Uterus (tissue), 4 donors: Measurements from ENCODE around the gene CCDC40. TPM values are rescaled to one million over a fixed set of nuclear protein-coding genes. Genes with fewer than 3 reads are reported as not detected.
"Not testable (repeated sequence)": the region's sequence is repeated elsewhere in the genome, so short reads cannot be mapped to it uniquely, and the experiment has no call there.

Experiments used
- DNase-seq, 2 donors: peaks; one replicate each; pipeline ENCODE4 v3.0.0-alpha.2; 2019 to 2020
- H3K27ac ChIP-seq, 2 donors: fragments of 200-600 bp; sonication (generic); 1 replicate in 1 of 2; 2 replicates in 1 of 2; pipeline ENCODE4 v1.5.1; 2016 to 2018
- H3K27me3 ChIP-seq, 2 donors: fragments of 200-600 bp; sonication (generic); one replicate each; pipeline ENCODE4 v1.5.1; 2018 to 2019; ENCODE audit warnings: control low read depth in 1 of 2
- H3K36me3 ChIP-seq, 2 donors: fragments of 200-600 bp; sonication (generic); one replicate each; pipeline ENCODE4 v1.5.1; 2019; ENCODE audit warnings: control low read depth in 1 of 2
- H3K4me1 ChIP-seq, 2 donors: fragments of 200-600 bp; sonication (generic); one replicate each; pipeline ENCODE4 v1.5.1; 2018 to 2019; ENCODE audit warnings: control low read depth in 1 of 2
- H3K4me3 ChIP-seq, 2 donors: fragments of 200-600 bp; sonication (generic); 1 replicate in 1 of 2; 2 replicates in 1 of 2; pipeline ENCODE4 v1.5.1; 2018 to 2019; ENCODE audit warnings: mild to moderate bottlenecking in 1 of 2
- H3K9me3 ChIP-seq, 2 donors: fragments of 200-600 bp; sonication (generic); one replicate each; pipeline ENCODE4 v1.5.1; 2019; ENCODE audit warnings: control low read depth in 1 of 2
- CTCF ChIP-seq, 4 experiments: fragments of 200-600 bp in 2 of 4; fragments of 450-650 bp in 2 of 4; sonication (generic) in 2 of 4; IDR thresholded peaks; one replicate each; pipeline ENCODE4 v1.5.1; 2016 to 2019; ENCODE audit warnings: antibody characterized with exemption in 4 of 4, mild to moderate bottlenecking in 2 of 4, moderate library complexity in 1 of 4
- POLR2A ChIP-seq, 2 donors: fragments of 450-650 bp; IDR thresholded peaks; one replicate each; pipeline ENCODE4 v1.6.1; 2016; ENCODE audit warnings: antibody characterized with exemption in 2 of 2, mild to moderate bottlenecking in 1 of 2, moderate library complexity in 1 of 2
- intact Hi-C: fragments of 100-400 bp; cut with DNase I; formaldehyde crosslinking; loops from one replicate; pipeline ENCODE4 v1.15.1; 2023; ENCODE audit warnings: low total_unique reads
- total RNA-seq, 4 donors: library from RNA; depleted of rRNA in 3 of 4; stranded (reverse); fragments of >200 nt in 3 of 4; gene quantifications; one replicate each; pipeline versions ENCODE4 v1.1.0 to v1.2.4, GENCODE V29; 2014 to 2023
- donor health status: DM: yes; HTN: yes; CAD: no.

Gene CCDC40
- total RNA-seq, 4 donors from 2014 or later: 0.88 to 16.6 (median 4.8) TPM

DNA sequence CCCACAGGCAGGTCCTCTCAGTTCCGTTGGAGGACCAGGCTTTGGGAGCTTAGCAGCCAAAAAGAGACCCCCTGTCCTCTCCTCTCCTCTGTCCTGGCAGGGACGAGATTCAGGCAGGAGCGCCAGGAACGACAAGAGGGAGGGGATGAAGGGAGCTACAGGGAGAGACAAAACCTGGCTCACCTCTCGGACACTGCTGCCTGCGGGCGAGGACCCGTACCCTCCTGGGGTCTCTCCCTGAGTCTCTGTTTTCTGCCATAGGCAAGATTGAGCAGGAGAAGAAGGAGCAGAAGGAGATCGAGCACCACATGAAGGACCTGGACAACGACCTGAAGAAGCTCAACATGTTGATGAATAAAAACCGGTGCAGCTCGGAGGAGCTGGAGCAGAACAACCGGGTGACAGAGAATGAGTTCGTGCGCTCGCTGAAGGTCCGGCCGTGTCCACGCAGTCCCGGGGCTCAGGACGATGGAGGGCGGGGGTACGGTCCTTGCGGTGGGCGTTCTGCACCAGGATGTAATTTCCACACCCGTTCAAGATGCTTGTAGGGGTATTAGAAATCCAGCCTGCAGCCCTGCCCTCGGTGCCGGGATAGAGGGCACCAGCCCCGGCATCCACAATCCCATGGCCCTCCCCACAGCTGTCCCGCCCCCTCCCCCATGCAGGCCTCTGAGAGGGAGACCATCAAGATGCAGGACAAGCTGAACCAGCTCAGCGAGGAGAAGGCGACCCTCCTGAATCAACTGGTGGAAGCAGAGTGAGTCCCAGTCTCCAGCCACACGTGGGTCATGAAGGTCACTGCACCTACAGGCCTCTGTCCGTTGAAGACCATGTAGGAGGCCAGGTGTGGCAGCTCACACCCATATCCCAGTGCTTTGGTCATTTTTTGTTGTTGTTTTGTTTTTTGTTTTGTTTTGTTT lies 51.2 kb downstream of the CCDC40 start:
- H3K9me3 ChIP-seq: no peaks in the 10 kb centered on the region
- H3K4me1 ChIP-seq: no peaks in the 10 kb centered on the region
- TF ChIP-seq CTCF (IDR thresholded peaks at IDR 0.05) (no peak), POLR2A (IDR thresholded peaks at IDR 0.05) (no peak)
- no peaks in the 10 kb centered on the region for H3K27me3 ChIP-seq
- no peak overlapping the region for H3K27ac ChIP-seq
- no peak overlapping the region for H3K4me3 ChIP-seq
- DNase-seq: no peak
- H3K36me3 ChIP-seq: no peaks in the 10 kb centered on the region
- intact Hi-C loops: no loop called here

GRCh38 chr17:80089762-80090161 lies 53.3 kb downstream of the CCDC40 start:
- Histone ChIP-seq H3K27me3 (no peaks in the 10 kb centered on the region), H3K4me1 (no peaks in the 10 kb centered on the region), H3K4me3 (no peak overlapping the region), H3K27ac (no peak overlapping the region), H3K9me3 (no peaks in the 10 kb centered on the region), H3K36me3 (no peaks in the 10 kb centered on the region)
- intact Hi-C loops: no loop called here
- DNase-seq: no peak
- TF ChIP-seq POLR2A (IDR thresholded peaks at IDR 0.05): no peak
- TF ChIP-seq CTCF (IDR thresholded peaks at IDR 0.05): no peak

GRCh38 chr17:80090164-80090563 lies 53.7 kb downstream of the CCDC40 start:
- H3K27ac ChIP-seq, H3K27me3 ChIP-seq, DNase-seq, intact Hi-C loops, H3K9me3 ChIP-seq, H3K4me3 ChIP-seq, H3K4me1 ChIP-seq, H3K36me3 ChIP-seq: not testable (repeated sequence)

DNA sequence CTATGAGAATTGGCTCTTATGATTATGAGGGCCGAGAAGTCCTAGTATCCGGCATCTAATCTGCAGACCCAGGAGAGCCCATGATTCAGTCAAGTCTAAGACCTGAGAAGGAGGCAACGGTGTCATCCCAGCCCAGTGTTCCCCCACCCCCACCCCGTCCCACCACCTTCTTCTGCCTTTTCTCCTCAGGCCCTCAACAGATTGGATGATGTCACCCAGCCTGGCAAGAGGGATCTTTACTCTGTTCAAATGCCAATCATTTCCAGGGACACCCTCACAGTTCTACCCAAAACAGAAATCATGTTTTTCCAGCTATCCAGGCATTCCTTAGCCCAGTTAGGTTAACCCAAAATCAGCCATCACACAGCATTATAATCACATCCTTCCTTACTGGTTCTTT lies 54.9 kb downstream of the CCDC40 start:
- Histone ChIP-seq H3K4me1 (no peaks in the 10 kb centered on the region), H3K27ac (no peak overlapping the region), H3K27me3 (no peaks in the 10 kb centered on the region), H3K4me3 (no peak overlapping the region), H3K36me3 (no peaks in the 10 kb centered on the region), H3K9me3 (no peaks in the 10 kb centered on the region)
- intact Hi-C loops: no loop called here
- no peak for TF ChIP-seq POLR2A (IDR thresholded peaks at IDR 0.05)
- TF ChIP-seq CTCF (IDR thresholded peaks at IDR 0.05): no peak
- no peak for DNase-seq

DNA sequence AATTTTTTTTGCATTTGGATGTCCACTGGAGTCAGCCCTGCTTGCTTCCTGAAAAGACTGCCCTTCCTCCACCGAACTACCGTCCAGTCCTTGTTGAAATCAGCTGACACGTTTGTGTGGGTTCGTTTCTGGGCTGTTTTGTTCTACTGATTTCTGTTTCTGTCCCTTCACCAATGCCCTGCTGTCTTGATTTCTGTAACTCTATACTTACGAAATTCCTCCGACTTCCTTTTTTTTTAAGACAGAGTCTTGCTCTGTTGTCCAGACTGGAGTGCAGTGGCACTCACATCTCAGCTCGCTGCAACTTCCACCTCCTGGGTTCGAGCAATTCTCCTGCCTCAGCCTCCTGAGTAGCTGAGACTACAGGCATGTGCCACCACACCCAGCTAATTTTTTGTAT lies 56.5 kb downstream of the CCDC40 start:
- no peaks in the 10 kb centered on the region for H3K9me3 ChIP-seq
- H3K4me3 ChIP-seq: no peak overlapping the region
- H3K27me3 ChIP-seq: no peaks in the 10 kb centered on the region
- no peak for DNase-seq
- no peak overlapping the region for H3K27ac ChIP-seq
- TF ChIP-seq CTCF (IDR thresholded peaks at IDR 0.05) (no peak), POLR2A (IDR thresholded peaks at IDR 0.05) (no peak)
- no peaks in the 10 kb centered on the region for H3K36me3 ChIP-seq
- H3K4me1 ChIP-seq: no peaks in the 10 kb centered on the region
- intact Hi-C loops: no loop called here
